SU-DHL-6 (cell line): ENCODE results near the gene FCAMR.

Experiments
- H2AFZ ChIP-seq: fragments of 200-600 bp; sonication (generic); 2 replicates; pipeline ENCODE4 v1.6.1; 2014; ENCODE audit warnings: low read depth, mild to moderate bottlenecking, moderate library complexity, mixed read lengths, antibody characterized with exemption, low read length; ENCODE audit not compliant: severe bottlenecking
- H3F3A ChIP-seq: fragments of 200-600 bp; shearing (Covaris generic); 2 replicates; pipeline ENCODE4 v1.6.0; 2016; ENCODE audit warnings: antibody characterized with exemption, mild to moderate bottlenecking; ENCODE audit not compliant: insufficient read depth
- H3K27ac ChIP-seq: fragments of 200-600 bp; sonication (generic); 2 replicates; pipeline ENCODE4 v1.5.1; 2016; ENCODE audit warnings: low read depth, mild to moderate bottlenecking, low read length, moderate library complexity, mixed read lengths
- H3K27me3 ChIP-seq: fragments of 200-600 bp; sonication (generic), shearing (Covaris generic); 2 replicates; pipeline ENCODE4 v1.6.0; 2014; ENCODE audit warnings: mild to moderate bottlenecking, low read length
- H3K36me3 ChIP-seq: fragments of 200-600 bp; sonication (generic); 2 replicates; pipeline ENCODE4 v1.6.1; 2014; ENCODE audit warnings: mild to moderate bottlenecking, low read length, mixed read lengths
- H3K4me2 ChIP-seq: fragments of 300-600, 200-600 bp; shearing (Covaris generic), sonication (generic); 2 replicates; pipeline ENCODE4 v1.6.0; 2014; ENCODE audit warnings: low read length, low read depth, mild to moderate bottlenecking; ENCODE audit not compliant: poor library complexity, severe bottlenecking
- H3K4me3 ChIP-seq: fragments of 200-600 bp; sonication (generic); 2 replicates; pipeline ENCODE4 v1.5.1; 2014; ENCODE audit warnings: antibody characterized with exemption, low read length, mild to moderate bottlenecking, mixed read lengths; ENCODE audit not compliant: insufficient read depth, poor library complexity, severe bottlenecking
- H3K79me2 ChIP-seq: fragments of 200-600 bp; sonication (generic); 2 replicates; pipeline ENCODE4 v1.6.1; 2014; ENCODE audit warnings: mild to moderate bottlenecking, low read length, moderate library complexity; ENCODE audit not compliant: insufficient read depth
- H3K9ac ChIP-seq: fragments of 200-600 bp; sonication (generic); 2 replicates; pipeline ENCODE4 v1.7.0; 2014; ENCODE audit warnings: mild to moderate bottlenecking, low read length
- H3K9me2 ChIP-seq: fragments of 200-600 bp; sonication (generic); replicated peaks from 2 replicates; pipeline ENCODE4 v1.6.1; 2014; ENCODE audit warnings: low read length; ENCODE audit not compliant: insufficient read depth
- H3K9me3 ChIP-seq: fragments of 200-600 bp; sonication (generic); 2 replicates; pipeline ENCODE4 v1.6.1; 2014; ENCODE audit warnings: low read length, mixed read lengths; ENCODE audit not compliant: insufficient read depth
- H4K20me1 ChIP-seq: fragments of 200-600 bp; sonication (generic); 2 replicates; pipeline ENCODE4 v1.6.1; 2014; ENCODE audit warnings: low read depth, mild to moderate bottlenecking, antibody characterized with exemption, low read length, moderate library complexity, mixed read lengths
- CTCF ChIP-seq: fragments of 200-600 bp; sonication (generic); IDR thresholded peaks from one replicate; pipeline ENCODE4 v1.5.1; 2017; ENCODE audit warnings: antibody characterized with exemption, mild to moderate bottlenecking, low read length, moderate library complexity; ENCODE audit not compliant: insufficient read depth, poor library complexity, severe bottlenecking
- EZH2phosphoT487 ChIP-seq: fragments of 200-600 bp; sonication (generic), shearing (Covaris generic); conservative IDR thresholded peaks from 2 replicates; pipeline ENCODE4 v1.6.1; 2018; ENCODE audit warnings: mild to moderate bottlenecking, antibody characterized with exemption, low read length, moderate library complexity, mixed read lengths

The FCAMR gene

GRCh38 chr1:206952171-206952570 is 18.1 kb downstream of the FCAMR start:
- TF ChIP-seq CTCF (no peak), EZH2phosphoT487 (no peak)
- no peaks in the 10 kb centered on the region for H4K20me1 ChIP-seq
- H2AFZ ChIP-seq: no peak overlapping the region
- no peaks in the 10 kb centered on the region for H3K79me2 ChIP-seq
- H3K9me3 ChIP-seq: no peaks in the 10 kb centered on the region
- no peaks in the 10 kb centered on the region for H3F3A ChIP-seq
- no peaks in the 10 kb centered on the region for H3K36me3 ChIP-seq
- no peak overlapping the region for H3K4me3 ChIP-seq
- H3K27ac ChIP-seq: no peak overlapping the region
- no peak overlapping the region for H3K9ac ChIP-seq
- no peaks in the 10 kb centered on the region for H3K27me3 ChIP-seq
- H3K4me2 ChIP-seq: no peak overlapping the region
- no peaks in the 10 kb centered on the region for H3K9me2 ChIP-seq

GRCh38 chr1:206951318-206952100 is 18.8 kb downstream of the FCAMR start:
- TF ChIP-seq CTCF: no peak
- no peak for TF ChIP-seq EZH2phosphoT487
- no peak overlapping the region for H3K9ac ChIP-seq

GRCh38 chr1:206949641-206950040 is 20.6 kb downstream of the FCAMR start:
- H3K27ac ChIP-seq: no peak overlapping the region
- H2AFZ ChIP-seq: no peak overlapping the region
- H3K9me3 ChIP-seq: no peaks in the 10 kb centered on the region
- H3K9me2 ChIP-seq: no peaks in the 10 kb centered on the region
- no peaks in the 10 kb centered on the region for H3K27me3 ChIP-seq
- no peak overlapping the region for H3K4me2 ChIP-seq
- no peaks in the 10 kb centered on the region for H3F3A ChIP-seq
- no peak for TF ChIP-seq EZH2phosphoT487
- no peak for TF ChIP-seq CTCF
- no peaks in the 10 kb centered on the region for H3K79me2 ChIP-seq
- H3K36me3 ChIP-seq: no peaks in the 10 kb centered on the region
- no peak overlapping the region for H3K4me3 ChIP-seq
- H3K9ac ChIP-seq: no peak overlapping the region
- no peaks in the 10 kb centered on the region for H4K20me1 ChIP-seq

More at GRCh38 chr1:206951318-206952100, 18.8 kb downstream of the FCAMR start:
- no peak overlapping the region for H3K4me3 ChIP-seq
- no peak overlapping the region for H2AFZ ChIP-seq
- no peaks in the 10 kb centered on the region for H3F3A ChIP-seq
- no peaks in the 10 kb centered on the region for H3K9me2 ChIP-seq
- H4K20me1 ChIP-seq: no peaks in the 10 kb centered on the region
- no peaks in the 10 kb centered on the region for H3K36me3 ChIP-seq
- H3K27me3 ChIP-seq: no peaks in the 10 kb centered on the region
- H3K9me3 ChIP-seq: no peaks in the 10 kb centered on the region
- H3K4me2 ChIP-seq: no peak overlapping the region
- no peak overlapping the region for H3K27ac ChIP-seq
- no peaks in the 10 kb centered on the region for H3K79me2 ChIP-seq
